ENCODE data around the gene PKMYT1. TPM values are rescaled to one million over a fixed set of nuclear protein-coding genes. Genes with fewer than 3 reads are reported as not detected.

Gene PKMYT1
- polyA plus RNA-seq, 1 of the 3 experiments (the other 2 are of a cell fraction): 8.5 TPM

DNA sequence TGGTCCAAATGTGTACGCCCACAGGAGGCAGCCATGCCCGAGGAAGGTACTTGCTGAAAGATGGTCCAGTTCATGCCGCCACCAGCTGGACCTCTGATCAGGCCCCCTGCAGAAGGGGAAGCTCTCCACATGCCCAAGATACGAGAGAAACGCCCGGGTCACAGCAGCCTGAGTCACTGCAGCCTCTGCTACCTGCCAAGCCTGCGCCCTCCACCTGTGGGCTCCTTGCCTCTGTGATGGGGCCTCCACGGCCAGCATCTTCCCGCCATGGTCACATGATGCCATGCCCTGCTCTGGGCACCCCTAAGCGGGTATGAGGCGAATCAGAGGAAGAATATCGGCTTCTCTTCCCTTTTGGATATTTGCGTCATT is 29.9 kb downstream of the PKMYT1 start:
- Histone ChIP-seq H2AFZ (ENCODE audit: low read depth) (no peak overlapping the region), H3K4me3 (ENCODE audit: low read depth in 2 of 2, low read length in 1 of 2) (no peak overlapping the region), H3K27me3 (ENCODE audit: insufficient read depth) (no peaks in the 10 kb centered on the region; the same call in 1 of the 2 replicates), H3K36me3 (replicated peaks in 1 of 2; ENCODE audit: control insufficient read depth in 1 of 2, insufficient read depth in 2 of 2, low read length in 1 of 2) (peaks cover 0 to 10% of the 10 kb centered on the region in 2 experiments), H3K79me2 (ENCODE audit: insufficient read depth) (no peaks in the 10 kb centered on the region), H4K20me1 (ENCODE audit: insufficient read depth) (no peaks in the 10 kb centered on the region), H3K9ac (no peak overlapping the region), H3K4me2 (no peak overlapping the region), H3F3A (replicated peaks; ENCODE audit: insufficient read depth) (no peaks in the 10 kb centered on the region), H3K4me1 (ENCODE audit: control insufficient read depth in 1 of 2, insufficient read depth in 2 of 2, low read depth in 1 of 2, low read length in 1 of 2) (no peaks in the 10 kb centered on the region), H3K9me2 (no peaks in the 10 kb centered on the region), H3K9me3 (no peaks in the 10 kb centered on the region), H3K27ac (ENCODE audit: low read depth in 2 of 2, low read length in 1 of 2) (no peak overlapping the region)
- no peak for TF ChIP-seq MXI1 (IDR thresholded peaks at IDR 0.05; ENCODE audit: low read depth, low read length)
- TF ChIP-seq YY1 (IDR thresholded peaks at IDR 0.05; ENCODE audit: low read depth): no peak
- no peak for TF ChIP-seq EZH2phosphoT487 (IDR thresholded peaks at IDR 0.05; ENCODE audit: borderline replicate concordance, low read depth)
- TF ChIP-seq ZBTB33 (IDR thresholded peaks at IDR 0.05; ENCODE audit: borderline replicate concordance, low read depth): no peak
- TF ChIP-seq IRF3 (IDR thresholded peaks at IDR 0.05; ENCODE audit: low read depth, low read length): no peak
- no peak for TF ChIP-seq MEF2A (IDR thresholded peaks at IDR 0.05; ENCODE audit: borderline replicate concordance, low read depth)
- TF ChIP-seq SIN3A (IDR thresholded peaks at IDR 0.05; ENCODE audit: borderline replicate concordance, low read depth, low read length): no peak
- TF ChIP-seq CTCF (IDR thresholded peaks at IDR 0.05): no peak
- TF ChIP-seq POLR2AphosphoS5 (IDR thresholded peaks at IDR 0.05; ENCODE audit: low read depth, low read length): no peak
- TF ChIP-seq CHD2 (IDR thresholded peaks at IDR 0.05; ENCODE audit: low read length, partially characterized antibody): no peak
- ChIA-PET CTCF (interaction anchor here (0.9 to 1.9 kb wide), 3 partner anchors 12 to 28 kb away, joined by 3 to 8 read pairs (median 7); no protein-coding TSS in a partner anchor), POLR2A (no interaction called here)
- DNase-seq: no peak
- 93% methylated on average over 11 of the region's 13 CpGs for WGBS (ENCODE audit: low lambda C conversion rate)

DNA sequence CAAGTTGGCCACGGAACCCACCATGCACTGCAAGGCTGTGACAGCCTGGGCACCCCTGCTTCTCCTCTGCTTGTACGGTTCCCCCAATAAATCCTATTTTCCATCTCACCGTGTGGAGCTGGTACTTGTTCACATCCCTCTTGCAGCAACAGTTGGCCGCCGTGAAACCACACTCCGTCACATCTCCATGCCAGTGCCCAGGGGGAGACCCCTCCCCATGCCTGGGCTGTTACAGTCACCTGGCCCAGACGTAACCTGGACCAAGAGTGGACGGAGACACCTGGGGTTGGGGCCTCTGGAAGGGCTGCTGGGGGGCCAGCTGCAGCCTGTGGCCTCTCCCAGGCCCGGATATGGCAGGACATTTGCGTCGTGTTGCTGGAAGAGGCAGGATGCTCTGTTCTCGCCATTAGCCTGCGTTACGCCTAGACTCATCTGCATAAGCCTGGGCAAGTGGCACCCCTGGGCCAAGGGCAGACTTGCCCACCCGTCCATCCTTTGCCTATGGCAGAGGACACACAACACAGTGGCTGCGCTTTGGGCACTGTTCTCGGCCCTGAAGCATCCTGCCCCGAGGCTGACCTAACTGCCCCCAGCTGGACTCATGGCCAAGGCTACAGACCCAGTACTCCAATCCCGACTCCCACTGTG is 30.4 kb downstream of the PKMYT1 start:
- POLR2A ChIA-PET: no interaction called here
- Histone ChIP-seq H3K9ac (no peak overlapping the region), H3K9me3 (no peaks in the 10 kb centered on the region), H2AFZ (ENCODE audit: low read depth) (no peak overlapping the region), H3K79me2 (ENCODE audit: insufficient read depth) (no peaks in the 10 kb centered on the region), H3F3A (replicated peaks; ENCODE audit: insufficient read depth) (no peaks in the 10 kb centered on the region), H3K4me3 (ENCODE audit: low read depth in 2 of 2, low read length in 1 of 2) (no peak overlapping the region), H3K36me3 (replicated peaks in 1 of 2; ENCODE audit: control insufficient read depth in 1 of 2, insufficient read depth in 2 of 2, low read length in 1 of 2) (peaks cover 0 to 10% of the 10 kb centered on the region in 2 experiments), H3K27me3 (ENCODE audit: insufficient read depth) (no peaks in the 10 kb centered on the region; the same call in 1 of the 2 replicates), H3K9me2 (no peaks in the 10 kb centered on the region), H3K27ac (ENCODE audit: low read depth in 2 of 2, low read length in 1 of 2) (no peak overlapping the region), H4K20me1 (ENCODE audit: insufficient read depth) (no peaks in the 10 kb centered on the region), H3K4me2 (no peak overlapping the region), H3K4me1 (ENCODE audit: control insufficient read depth in 1 of 2, insufficient read depth in 2 of 2, low read depth in 1 of 2, low read length in 1 of 2) (no peaks in the 10 kb centered on the region)
- CTCF ChIA-PET: interaction anchor here (0.9 to 1.9 kb wide), 5 partner anchors 13 to 29 kb away, joined by 3 to 8 read pairs (median 7); no protein-coding TSS in a partner anchor
- 94% methylated on average over 12 of the region's 19 CpGs for WGBS (ENCODE audit: low lambda C conversion rate)
- DNase-seq: no peak
- TF ChIP-seq, protein P1, sequence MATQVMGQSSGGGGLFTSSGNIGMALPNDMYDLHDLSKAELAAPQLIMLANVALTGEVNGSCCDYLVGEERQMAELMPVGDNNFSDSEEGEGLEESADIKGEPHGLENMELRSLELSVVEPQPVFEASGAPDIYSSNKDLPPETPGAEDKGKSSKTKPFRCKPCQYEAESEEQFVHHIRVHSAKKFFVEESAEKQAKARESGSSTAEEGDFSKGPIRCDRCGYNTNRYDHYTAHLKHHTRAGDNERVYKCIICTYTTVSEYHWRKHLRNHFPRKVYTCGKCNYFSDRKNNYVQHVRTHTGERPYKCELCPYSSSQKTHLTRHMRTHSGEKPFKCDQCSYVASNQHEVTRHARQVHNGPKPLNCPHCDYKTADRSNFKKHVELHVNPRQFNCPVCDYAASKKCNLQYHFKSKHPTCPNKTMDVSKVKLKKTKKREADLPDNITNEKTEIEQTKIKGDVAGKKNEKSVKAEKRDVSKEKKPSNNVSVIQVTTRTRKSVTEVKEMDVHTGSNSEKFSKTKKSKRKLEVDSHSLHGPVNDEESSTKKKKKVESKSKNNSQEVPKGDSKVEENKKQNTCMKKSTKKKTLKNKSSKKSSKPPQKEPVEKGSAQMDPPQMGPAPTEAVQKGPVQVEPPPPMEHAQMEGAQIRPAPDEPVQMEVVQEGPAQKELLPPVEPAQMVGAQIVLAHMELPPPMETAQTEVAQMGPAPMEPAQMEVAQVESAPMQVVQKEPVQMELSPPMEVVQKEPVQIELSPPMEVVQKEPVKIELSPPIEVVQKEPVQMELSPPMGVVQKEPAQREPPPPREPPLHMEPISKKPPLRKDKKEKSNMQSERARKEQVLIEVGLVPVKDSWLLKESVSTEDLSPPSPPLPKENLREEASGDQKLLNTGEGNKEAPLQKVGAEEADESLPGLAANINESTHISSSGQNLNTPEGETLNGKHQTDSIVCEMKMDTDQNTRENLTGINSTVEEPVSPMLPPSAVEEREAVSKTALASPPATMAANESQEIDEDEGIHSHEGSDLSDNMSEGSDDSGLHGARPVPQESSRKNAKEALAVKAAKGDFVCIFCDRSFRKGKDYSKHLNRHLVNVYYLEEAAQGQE (IDR thresholded peaks at IDR 0.05; ENCODE audit: low read depth, low read length): no peak
- no peak for TF ChIP-seq SMC3 (IDR thresholded peaks at IDR 0.05; ENCODE audit: low read depth, low read length)
- no peak for TF ChIP-seq YY1 (IDR thresholded peaks at IDR 0.05; ENCODE audit: low read depth)
- TF ChIP-seq ZBTB33 (IDR thresholded peaks at IDR 0.05; ENCODE audit: borderline replicate concordance, low read depth): no peak
- TF ChIP-seq SIN3A (IDR thresholded peaks at IDR 0.05; ENCODE audit: borderline replicate concordance, low read depth, low read length): no peak

Measured in SK-N-SH (cell line).